Measurements from ENCODE around the gene ANO10.

Gene ANO10

DNA sequence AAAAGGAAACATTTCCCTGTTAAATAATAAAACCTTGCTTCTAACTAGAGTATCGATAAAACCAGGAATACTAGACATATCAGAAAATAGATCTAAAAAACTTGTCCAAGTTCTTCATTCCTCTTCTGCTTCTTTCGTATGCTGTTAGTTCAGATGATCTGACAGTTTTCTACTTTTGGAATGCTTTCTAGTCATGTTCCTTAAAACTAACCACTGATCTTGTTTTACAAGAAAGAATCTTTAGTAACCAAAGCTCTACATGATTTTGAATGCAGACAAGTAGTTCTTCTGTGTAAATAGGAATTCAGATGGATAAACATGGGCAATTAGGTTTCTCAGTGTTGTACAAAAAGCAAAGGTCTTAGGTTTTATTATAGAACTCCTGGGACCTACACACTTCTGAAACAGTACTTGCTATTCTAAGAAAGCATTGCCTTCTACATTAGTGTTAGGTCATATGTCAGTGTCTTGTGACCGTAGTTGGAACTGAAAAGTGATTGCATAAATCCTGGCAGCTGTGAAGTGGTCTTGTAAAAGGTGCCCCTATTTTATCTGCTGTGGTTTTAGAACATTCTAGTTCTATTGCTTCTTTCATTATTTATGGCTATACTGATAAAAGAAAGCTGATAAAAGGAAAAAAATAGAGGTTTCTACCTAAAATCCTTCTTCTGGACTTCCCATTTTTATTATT, 294.8 kb downstream of the ANO10 start:
- H3K4me1 ChIP-seq (ENCODE audit: insufficient read depth, poor library complexity, severe bottlenecking) = no peaks in the 10 kb centered on the region
- no peak overlapping the region for H3K27ac ChIP-seq (ENCODE audit: poor library complexity, severe bottlenecking)
- TF ChIP-seq, protein P1, sequence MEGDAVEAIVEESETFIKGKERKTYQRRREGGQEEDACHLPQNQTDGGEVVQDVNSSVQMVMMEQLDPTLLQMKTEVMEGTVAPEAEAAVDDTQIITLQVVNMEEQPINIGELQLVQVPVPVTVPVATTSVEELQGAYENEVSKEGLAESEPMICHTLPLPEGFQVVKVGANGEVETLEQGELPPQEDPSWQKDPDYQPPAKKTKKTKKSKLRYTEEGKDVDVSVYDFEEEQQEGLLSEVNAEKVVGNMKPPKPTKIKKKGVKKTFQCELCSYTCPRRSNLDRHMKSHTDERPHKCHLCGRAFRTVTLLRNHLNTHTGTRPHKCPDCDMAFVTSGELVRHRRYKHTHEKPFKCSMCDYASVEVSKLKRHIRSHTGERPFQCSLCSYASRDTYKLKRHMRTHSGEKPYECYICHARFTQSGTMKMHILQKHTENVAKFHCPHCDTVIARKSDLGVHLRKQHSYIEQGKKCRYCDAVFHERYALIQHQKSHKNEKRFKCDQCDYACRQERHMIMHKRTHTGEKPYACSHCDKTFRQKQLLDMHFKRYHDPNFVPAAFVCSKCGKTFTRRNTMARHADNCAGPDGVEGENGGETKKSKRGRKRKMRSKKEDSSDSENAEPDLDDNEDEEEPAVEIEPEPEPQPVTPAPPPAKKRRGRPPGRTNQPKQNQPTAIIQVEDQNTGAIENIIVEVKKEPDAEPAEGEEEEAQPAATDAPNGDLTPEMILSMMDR (IDR thresholded peaks at IDR 0.05; ENCODE audit: poor library complexity, severe bottlenecking) = no peak
- H3K4me3 ChIP-seq (ENCODE audit: severe bottlenecking) = no peak overlapping the region
- H3K36me3 ChIP-seq (ENCODE audit: low read depth) = peaks cover 5% of the 10 kb centered on the region; the same call in 1 of the 2 replicates
- DNase-seq (ENCODE audit: low spot score) (no peak), ATAC-seq (ENCODE audit: low read depth) (no peak)
- H3K9me3 ChIP-seq (ENCODE audit: severe bottlenecking) = no peaks in the 10 kb centered on the region
- H3K27me3 ChIP-seq (ENCODE audit: insufficient read depth, poor library complexity, severe bottlenecking) = no peaks in the 10 kb centered on the region

DNA sequence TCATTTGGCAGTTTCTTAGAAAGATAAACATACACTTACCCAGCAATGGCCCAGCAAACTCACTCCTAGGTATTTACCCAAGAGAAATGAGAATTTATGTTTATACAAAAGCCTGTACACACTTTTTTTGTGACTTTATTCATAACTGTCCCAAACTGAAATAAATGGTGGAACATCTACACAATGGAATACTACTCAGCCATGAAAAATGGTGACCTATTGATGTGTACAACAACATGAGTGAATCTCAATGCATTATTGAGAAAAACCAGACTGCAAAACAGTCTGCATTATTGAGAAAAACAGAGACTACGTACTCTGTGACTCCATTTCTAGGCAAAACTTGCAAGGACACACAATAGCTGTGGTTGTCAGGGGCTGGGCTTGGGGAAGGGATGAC, 298.3 kb downstream of the ANO10 start:
- Histone ChIP-seq H3K9me3 (ENCODE audit: severe bottlenecking) (no peaks in the 10 kb centered on the region), H3K27ac (ENCODE audit: poor library complexity, severe bottlenecking) (no peak overlapping the region), H3K36me3 (ENCODE audit: low read depth) (peaks cover 16% of the 10 kb centered on the region; the same call in 1 of the 2 replicates), H3K27me3 (ENCODE audit: insufficient read depth, poor library complexity, severe bottlenecking) (no peaks in the 10 kb centered on the region), H3K4me3 (ENCODE audit: severe bottlenecking) (no peak overlapping the region), H3K4me1 (ENCODE audit: insufficient read depth, poor library complexity, severe bottlenecking) (no peaks in the 10 kb centered on the region)
- ATAC-seq (ENCODE audit: low read depth) = no peak
- TF ChIP-seq, protein P1 (IDR thresholded peaks at IDR 0.05; ENCODE audit: poor library complexity, severe bottlenecking) = no peak
- DNase-seq (ENCODE audit: low spot score) = no peak

DNA sequence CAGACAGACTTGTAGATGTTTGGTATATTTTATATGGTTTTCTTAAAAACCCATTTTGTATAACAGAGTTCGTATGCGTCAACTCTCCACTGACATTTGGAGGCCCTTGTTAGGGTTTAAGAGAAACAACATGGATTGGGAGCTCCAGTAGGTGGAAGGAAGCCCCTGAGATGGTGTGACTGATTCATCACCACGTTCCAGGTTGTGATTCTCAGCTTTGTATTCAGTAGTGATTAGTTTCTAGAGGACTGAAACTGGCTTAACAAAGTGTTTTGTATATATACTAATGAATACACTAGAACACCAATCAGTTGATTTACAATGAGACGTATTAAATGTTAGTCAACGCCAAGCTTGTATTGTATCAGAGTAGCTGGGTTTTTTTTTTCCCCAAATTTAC, 301.5 kb downstream of the ANO10 start:
- ATAC-seq (ENCODE audit: low read depth) (no peak), DNase-seq (ENCODE audit: low spot score) (no peak)
- Histone ChIP-seq H3K9me3 (ENCODE audit: severe bottlenecking) (no peaks in the 10 kb centered on the region), H3K4me3 (ENCODE audit: severe bottlenecking) (no peak overlapping the region), H3K4me1 (ENCODE audit: insufficient read depth, poor library complexity, severe bottlenecking) (peaks cover 19% of the 10 kb centered on the region), H3K36me3 (ENCODE audit: low read depth) (peaks cover 32% of the 10 kb centered on the region; the same call in 1 of the 2 replicates), H3K27me3 (ENCODE audit: insufficient read depth, poor library complexity, severe bottlenecking) (no peaks in the 10 kb centered on the region), H3K27ac (ENCODE audit: poor library complexity, severe bottlenecking) (no peak overlapping the region)
- TF ChIP-seq, protein P1 (IDR thresholded peaks at IDR 0.05; ENCODE audit: poor library complexity, severe bottlenecking) = no peak

DNA sequence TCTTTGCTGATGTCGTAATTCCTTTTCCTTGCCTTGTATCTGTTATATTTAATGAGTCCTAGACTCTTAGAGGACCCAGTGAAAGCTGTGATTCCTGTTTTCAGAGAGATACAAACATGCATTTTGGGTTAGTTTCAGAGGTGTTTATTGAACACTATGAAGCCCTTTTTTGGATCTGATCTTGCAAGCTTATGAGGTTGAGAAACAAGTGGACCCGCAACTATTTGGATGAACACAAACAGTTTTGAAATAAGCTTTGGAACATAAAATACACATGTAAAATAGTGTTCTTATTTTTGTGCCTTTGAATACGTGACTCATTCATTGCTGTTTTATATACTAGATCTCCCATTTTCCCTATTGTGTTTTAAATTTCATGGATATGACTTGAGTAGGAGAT, 302.0 kb downstream of the ANO10 start:
- TF ChIP-seq, protein P1 (IDR thresholded peaks at IDR 0.05; ENCODE audit: poor library complexity, severe bottlenecking) = no peak
- ATAC-seq (ENCODE audit: low read depth) (no peak), DNase-seq (ENCODE audit: low spot score) (no peak)
- Histone ChIP-seq H3K9me3 (ENCODE audit: severe bottlenecking) (no peaks in the 10 kb centered on the region), H3K27me3 (ENCODE audit: insufficient read depth, poor library complexity, severe bottlenecking) (no peaks in the 10 kb centered on the region), H3K4me3 (ENCODE audit: severe bottlenecking) (no peak overlapping the region), H3K4me1 (ENCODE audit: insufficient read depth, poor library complexity, severe bottlenecking) (peaks cover 19% of the 10 kb centered on the region), H3K36me3 (ENCODE audit: low read depth) (peaks cover 32% of the 10 kb centered on the region; the same call in 1 of the 2 replicates), H3K27ac (ENCODE audit: poor library complexity, severe bottlenecking) (no peak overlapping the region)

DNA sequence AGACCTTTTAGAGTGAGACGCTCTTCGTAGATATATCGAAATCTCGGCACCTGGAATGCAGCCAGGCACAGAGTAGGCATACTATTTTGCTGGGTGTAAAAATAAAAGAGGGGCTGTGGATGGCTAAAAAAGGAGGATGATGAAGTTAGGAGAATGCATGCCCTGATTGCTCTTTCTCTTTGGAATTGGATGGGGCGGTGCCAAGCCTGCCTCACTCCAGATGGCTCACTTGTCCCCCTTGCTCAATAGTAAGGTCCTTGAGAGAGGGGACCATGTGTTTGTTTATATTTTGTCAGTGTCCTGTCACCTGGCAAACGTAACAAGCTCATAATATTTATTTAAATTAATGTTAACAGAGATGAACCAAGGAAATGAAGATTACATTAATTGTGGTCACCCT, 302.4 kb downstream of the ANO10 start:
- DNase-seq (ENCODE audit: low spot score) (no peak), ATAC-seq (ENCODE audit: low read depth) (no peak)

More for the DNA sequence above, 302.4 kb downstream of the ANO10 start:
- Histone ChIP-seq H3K27ac (ENCODE audit: poor library complexity, severe bottlenecking) (no peak overlapping the region), H3K27me3 (ENCODE audit: insufficient read depth, poor library complexity, severe bottlenecking) (no peaks in the 10 kb centered on the region), H3K4me3 (ENCODE audit: severe bottlenecking) (no peak overlapping the region), H3K4me1 (ENCODE audit: insufficient read depth, poor library complexity, severe bottlenecking) (peaks cover 19% of the 10 kb centered on the region), H3K36me3 (ENCODE audit: low read depth) (peaks cover 32% of the 10 kb centered on the region; the same call in 1 of the 2 replicates), H3K9me3 (ENCODE audit: severe bottlenecking) (no peaks in the 10 kb centered on the region)
- TF ChIP-seq, protein P1 (IDR thresholded peaks at IDR 0.05; ENCODE audit: poor library complexity, severe bottlenecking) = no peak

All from RWPE2 (cell line).